Inferior parietal cortex (tissue), 1 donor: ENCODE measurements around the gene FPR1.

Experiments
- DNase-seq: peaks from one replicate; pipeline ENCODE4 v3.0.0-alpha.2; 2016; ENCODE audit errors: extremely low spot score

Gene FPR1

GRCh38 chr19:51737924-51738323, 13.8 kb downstream of the FPR1 start:
- no peak for DNase-seq

GRCh38 chr19:51737389-51737788, 14.3 kb downstream of the FPR1 start:
- DNase-seq = no peak

- DNase-seq = no peak
Observed at GRCh38 chr19:51735759-51736449, 15.8 kb downstream of the FPR1 start.

- no peak for DNase-seq
Observed at GRCh38 chr19:51733742-51734522, 17.7 kb downstream of the FPR1 start.

GRCh38 chr19:51729781-51730180, 21.9 kb downstream of the FPR1 start:
- no peak for DNase-seq

GRCh38 chr19:51727349-51727880, 24.3 kb downstream of the FPR1 start:
- DNase-seq = no peak

- peak; percentile 54 for DNase-seq
Observed at GRCh38 chr19:51726049-51726448, 25.6 kb downstream of the FPR1 start.

GRCh38 chr19:51724543-51724942, 27.1 kb downstream of the FPR1 start:
- no peak for DNase-seq

GRCh38 chr19:51722492-51722891, 29.2 kb downstream of the FPR1 start:
- DNase-seq = no peak

GRCh38 chr19:51721905-51722304, 29.8 kb downstream of the FPR1 start:
- no peak for DNase-seq

GRCh38 chr19:51719251-51719988, 32.3 kb downstream of the FPR1 start:
- no peak for DNase-seq

GRCh38 chr19:51716925-51717324, 34.8 kb downstream of the FPR1 start:
- no peak for DNase-seq

GRCh38 chr19:51715850-51716249, 35.8 kb downstream of the FPR1 start:
- no peak for DNase-seq

GRCh38 chr19:51714848-51715247, 36.8 kb downstream of the FPR1 start:
- DNase-seq = no peak

- DNase-seq = no peak
Observed at GRCh38 chr19:51713319-51714285, 38.1 kb downstream of the FPR1 start.

GRCh38 chr19:51712461-51713081, 39.1 kb downstream of the FPR1 start:
- no peak for DNase-seq

- no peak for DNase-seq
Observed at GRCh38 chr19:51711702-51712101, 40.0 kb downstream of the FPR1 start.

- DNase-seq = no peak
Observed at GRCh38 chr19:51710163-51710562, 41.5 kb downstream of the FPR1 start.

GRCh38 chr19:51709575-51709974, 42.1 kb downstream of the FPR1 start:
- no peak for DNase-seq

- DNase-seq = no peak
Observed at GRCh38 chr19:51708811-51709210, 42.9 kb downstream of the FPR1 start.

GRCh38 chr19:51706885-51707284, 44.8 kb downstream of the FPR1 start:
- no peak for DNase-seq
